Mammary epithelial cell (primary cell): ENCODE measurements around the gene SCYGR4.

Source experiments
- CTCF ChIP-seq, 2 donors: IDR thresholded peaks in 1 of 2; conservative IDR thresholded peaks in 1 of 2; 2 replicates each; pipeline ENCODE4 v1.5.1; 2011 to 2012; ENCODE audit warnings: inconsistent platforms in 2 of 2, low read length in 2 of 2, mild to moderate bottlenecking in 2 of 2, control low read depth in 1 of 2, low read depth in 1 of 2; ENCODE audit not compliant: insufficient read depth in 1 of 2; ENCODE audit errors: extremely low read depth in 1 of 2
- EZH2 ChIP-seq: IDR thresholded peaks from 2 replicates; pipeline ENCODE4 v1.6.1; 2012; ENCODE audit warnings: low read length, inconsistent platforms, borderline replicate concordance

GRCh38 chr2:227623226-227623625 is 5.9 kb downstream of the SCYGR4 start:
- TF ChIP-seq CTCF (conservative IDR thresholded peaks at IDR 0.05 in 1 of 2, IDR thresholded peaks at IDR 0.05 in 1 of 2; ENCODE audit: extremely low read depth in 1 of 2, insufficient read depth in 1 of 2, low read depth in 1 of 2, low read length in 2 of 2) = no peak
- no peak for TF ChIP-seq EZH2
